ENCODE results near the gene SEMA5B.

The SEMA5B gene

GRCh38 chr3:122984650-122985049 lies 42.9 kb downstream of the SEMA5B start:
- Histone ChIP-seq H3K14ac (ENCODE audit: low read length) (no peak overlapping the region), H3K4me2 (ENCODE audit: insufficient read depth, low read length, poor library complexity, severe bottlenecking) (no peak overlapping the region), H3K36me3 (replicated peaks in 1 of 2; ENCODE audit: control insufficient read depth in 2 of 2, insufficient read depth in 2 of 2, low read length in 2 of 2) (peaks cover 0 to 66% of the 10 kb centered on the region in 2 donors), H2BK15ac (ENCODE audit: low read length) (no peak overlapping the region), H2BK12ac (ENCODE audit: low read length) (no peak overlapping the region), H3K9me3 (replicated peaks in 1 of 2; ENCODE audit: control insufficient read depth in 2 of 2, insufficient read depth in 1 of 2, low read depth in 1 of 2, low read length in 2 of 2) (no peaks in the 10 kb centered on the region), H4K91ac (ENCODE audit: low read depth, low read length, poor library complexity) (no peak overlapping the region), H2AFZ (ENCODE audit: low read length) (no peak overlapping the region), H3K27me3 (ENCODE audit: control insufficient read depth in 3 of 3, insufficient read depth in 3 of 3, low read depth in 1 of 3, low read length in 3 of 3) (no peaks in the 10 kb centered on the region), H3K27ac (replicated peaks; ENCODE audit: low read length) (no peak overlapping the region), H3K4me3 (ENCODE audit: low read length in 2 of 2) (no peak overlapping the region), H3K18ac (ENCODE audit: low read length) (no peak overlapping the region), H3K4ac (ENCODE audit: low read length) (no peak overlapping the region), H3K79me1 (ENCODE audit: low read depth, low read length) (no peaks in the 10 kb centered on the region), H3K9ac (ENCODE audit: low read depth, low read length, poor library complexity) (no peak overlapping the region), H3K23ac (ENCODE audit: low read depth, low read length, poor library complexity) (no peak overlapping the region), H2BK5ac (ENCODE audit: low read length) (no peak overlapping the region), H2BK120ac (ENCODE audit: low read depth, low read length) (no peak overlapping the region), H3K4me1 (ENCODE audit: control insufficient read depth in 2 of 2, insufficient read depth in 1 of 2, low read depth in 1 of 2, low read length in 2 of 2) (peaks cover 40 to 60% of the 10 kb centered on the region in 2 donors), H2AK5ac (ENCODE audit: low read depth, low read length) (no peak overlapping the region), H4K8ac (ENCODE audit: low read depth, low read length) (no peak overlapping the region)
- no peak for DNase-seq (ENCODE audit: low spot score)
- no CpG with 5 or more reads among the region's 3 CpGs for WGBS, 2 donors (ENCODE audit: extremely low coverage in 2 of 2, insufficient read length in 2 of 2, insufficient replicate concordance in 1 of 2)

- Histone ChIP-seq H3K36me3 (replicated peaks in 1 of 2; ENCODE audit: control insufficient read depth in 2 of 2, insufficient read depth in 2 of 2, low read length in 2 of 2) (peaks cover 0 to 66% of the 10 kb centered on the region in 2 donors), H3K4me3 (ENCODE audit: low read length in 2 of 2) (no peak overlapping the region), H3K18ac (ENCODE audit: low read length) (peak overlapping the region; percentile 46), H3K4ac (ENCODE audit: low read length) (no peak overlapping the region), H3K27me3 (ENCODE audit: control insufficient read depth in 3 of 3, insufficient read depth in 3 of 3, low read depth in 1 of 3, low read length in 3 of 3) (no peaks in the 10 kb centered on the region), H2AFZ (ENCODE audit: low read length) (no peak overlapping the region), H2BK5ac (ENCODE audit: low read length) (no peak overlapping the region), H3K4me1 (ENCODE audit: control insufficient read depth in 2 of 2, insufficient read depth in 1 of 2, low read depth in 1 of 2, low read length in 2 of 2) (peaks cover 41 to 56% of the 10 kb centered on the region in 2 donors), H3K27ac (replicated peaks; ENCODE audit: low read length) (no peak overlapping the region), H3K23ac (ENCODE audit: low read depth, low read length, poor library complexity) (no peak overlapping the region), H2BK120ac (ENCODE audit: low read depth, low read length) (no peak overlapping the region), H3K9ac (ENCODE audit: low read depth, low read length, poor library complexity) (no peak overlapping the region), H3K4me2 (ENCODE audit: insufficient read depth, low read length, poor library complexity, severe bottlenecking) (no peak overlapping the region), H4K91ac (ENCODE audit: low read depth, low read length, poor library complexity) (no peak overlapping the region), H3K14ac (ENCODE audit: low read length) (no peak overlapping the region), H3K79me1 (ENCODE audit: low read depth, low read length) (no peaks in the 10 kb centered on the region), H2AK5ac (ENCODE audit: low read depth, low read length) (no peak overlapping the region), H3K9me3 (replicated peaks in 1 of 2; ENCODE audit: control insufficient read depth in 2 of 2, insufficient read depth in 1 of 2, low read depth in 1 of 2, low read length in 2 of 2) (no peaks in the 10 kb centered on the region), H4K8ac (ENCODE audit: low read depth, low read length) (no peak overlapping the region), H2BK15ac (ENCODE audit: low read length) (no peak overlapping the region), H2BK12ac (ENCODE audit: low read length) (no peak overlapping the region)
- no peak for DNase-seq (ENCODE audit: low spot score)
- WGBS, 2 donors (ENCODE audit: extremely low coverage in 2 of 2, insufficient read length in 2 of 2, insufficient replicate concordance in 1 of 2) = no CpG with 5 or more reads among the region's 11 CpGs
These were observed 43.6 kb downstream of the SEMA5B start for GRCh38 chr3:122984007-122984406.

- Histone ChIP-seq H3K23ac (ENCODE audit: low read depth, low read length, poor library complexity) (no peak overlapping the region), H3K4me1 (ENCODE audit: control insufficient read depth in 2 of 2, insufficient read depth in 1 of 2, low read depth in 1 of 2, low read length in 2 of 2) (peaks cover 40 to 54% of the 10 kb centered on the region in 2 donors), H3K36me3 (replicated peaks in 1 of 2; ENCODE audit: control insufficient read depth in 2 of 2, insufficient read depth in 2 of 2, low read length in 2 of 2) (peaks cover 0 to 74% of the 10 kb centered on the region in 2 donors), H3K9me3 (replicated peaks in 1 of 2; ENCODE audit: control insufficient read depth in 2 of 2, insufficient read depth in 1 of 2, low read depth in 1 of 2, low read length in 2 of 2) (no peaks in the 10 kb centered on the region), H2AFZ (ENCODE audit: low read length) (no peak overlapping the region), H3K4ac (ENCODE audit: low read length) (no peak overlapping the region), H2BK12ac (ENCODE audit: low read length) (no peak overlapping the region), H2BK15ac (ENCODE audit: low read length) (no peak overlapping the region), H2BK120ac (ENCODE audit: low read depth, low read length) (no peak overlapping the region), H3K4me3 (ENCODE audit: low read length in 2 of 2) (no peak overlapping the region), H3K27ac (replicated peaks; ENCODE audit: low read length) (peak overlapping the region; percentile 9), H3K9ac (ENCODE audit: low read depth, low read length, poor library complexity) (no peak overlapping the region), H4K8ac (ENCODE audit: low read depth, low read length) (no peak overlapping the region), H3K27me3 (ENCODE audit: control insufficient read depth in 3 of 3, insufficient read depth in 3 of 3, low read depth in 1 of 3, low read length in 3 of 3) (no peaks in the 10 kb centered on the region), H3K4me2 (ENCODE audit: insufficient read depth, low read length, poor library complexity, severe bottlenecking) (no peak overlapping the region), H3K18ac (ENCODE audit: low read length) (peak overlapping the region; percentile 24), H3K14ac (ENCODE audit: low read length) (no peak overlapping the region), H2BK5ac (ENCODE audit: low read length) (peak overlapping the region; percentile 62), H4K91ac (ENCODE audit: low read depth, low read length, poor library complexity) (no peak overlapping the region), H3K79me1 (ENCODE audit: low read depth, low read length) (no peaks in the 10 kb centered on the region), H2AK5ac (ENCODE audit: low read depth, low read length) (no peak overlapping the region)
- no CpG with 5 or more reads among the region's 15 CpGs for WGBS, 2 donors (ENCODE audit: extremely low coverage in 2 of 2, insufficient read length in 2 of 2, insufficient replicate concordance in 1 of 2)
- DNase-seq (ENCODE audit: low spot score) = no peak
These were observed 45.1 kb downstream of the SEMA5B start for GRCh38 chr3:122982216-122983185.

GRCh38 chr3:122979211-122979610 lies 48.4 kb downstream of the SEMA5B start:
- Histone ChIP-seq H3K18ac (ENCODE audit: low read length) (no peak overlapping the region), H3K14ac (ENCODE audit: low read length) (no peak overlapping the region), H2BK120ac (ENCODE audit: low read depth, low read length) (no peak overlapping the region), H3K4me1 (ENCODE audit: control insufficient read depth in 2 of 2, insufficient read depth in 1 of 2, low read depth in 1 of 2, low read length in 2 of 2) (peaks cover 44 to 50% of the 10 kb centered on the region in 2 donors), H2AK5ac (ENCODE audit: low read depth, low read length) (no peak overlapping the region), H4K8ac (ENCODE audit: low read depth, low read length) (no peak overlapping the region), H3K79me1 (ENCODE audit: low read depth, low read length) (no peaks in the 10 kb centered on the region), H2BK5ac (ENCODE audit: low read length) (no peak overlapping the region), H2BK12ac (ENCODE audit: low read length) (no peak overlapping the region), H3K9me3 (replicated peaks in 1 of 2; ENCODE audit: control insufficient read depth in 2 of 2, insufficient read depth in 1 of 2, low read depth in 1 of 2, low read length in 2 of 2) (no peaks in the 10 kb centered on the region), H3K27me3 (ENCODE audit: control insufficient read depth in 3 of 3, insufficient read depth in 3 of 3, low read depth in 1 of 3, low read length in 3 of 3) (no peaks in the 10 kb centered on the region), H3K9ac (ENCODE audit: low read depth, low read length, poor library complexity) (no peak overlapping the region), H3K4ac (ENCODE audit: low read length) (no peak overlapping the region), H3K23ac (ENCODE audit: low read depth, low read length, poor library complexity) (no peak overlapping the region), H4K91ac (ENCODE audit: low read depth, low read length, poor library complexity) (no peak overlapping the region), H2AFZ (ENCODE audit: low read length) (no peak overlapping the region), H3K4me2 (ENCODE audit: insufficient read depth, low read length, poor library complexity, severe bottlenecking) (no peak overlapping the region), H2BK15ac (ENCODE audit: low read length) (no peak overlapping the region), H3K36me3 (replicated peaks in 1 of 2; ENCODE audit: control insufficient read depth in 2 of 2, insufficient read depth in 2 of 2, low read length in 2 of 2) (peaks cover 0 to 88% of the 10 kb centered on the region in 2 donors), H3K4me3 (ENCODE audit: low read length in 2 of 2) (no peak overlapping the region), H3K27ac (replicated peaks; ENCODE audit: low read length) (no peak overlapping the region)
- WGBS, 2 donors (ENCODE audit: extremely low coverage in 2 of 2, insufficient read length in 2 of 2, insufficient replicate concordance in 1 of 2) = no CpG with 5 or more reads among the region's 8 CpGs
- DNase-seq (ENCODE audit: low spot score) = no peak

Data from neuronal stem cell (in vitro differentiated cells).